ENCODE data around the gene ADCY1.

Gene ADCY1

DNA sequence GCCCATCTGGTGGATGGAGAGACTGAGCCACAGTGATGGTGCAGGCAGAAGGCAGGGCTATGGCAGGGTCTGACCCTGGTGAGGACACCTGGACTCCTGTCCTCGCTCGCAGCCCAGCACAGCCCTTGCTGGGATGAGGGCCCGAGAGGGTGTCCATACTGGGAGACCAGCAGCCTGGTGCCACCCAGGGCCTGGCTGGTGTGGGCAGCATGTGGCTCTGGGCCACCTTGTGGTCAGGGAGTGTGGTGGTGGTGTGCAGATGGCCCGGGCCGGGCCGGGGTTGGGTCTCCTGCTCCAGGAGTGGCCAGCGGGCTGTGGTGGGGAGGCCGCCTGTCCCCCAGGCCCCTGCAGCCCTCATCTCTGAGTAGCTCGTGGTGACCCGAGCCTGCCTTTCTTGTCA, 14.9 kb downstream of the ADCY1 start:
- Histone ChIP-seq H3K79me2 (ENCODE audit: low read length) (no peaks in the 10 kb centered on the region), H2AFZ (ENCODE audit: low read depth, low read length) (no peak overlapping the region), H3K4me3 (ENCODE audit: low read length) (no peak overlapping the region), H3K27ac (ENCODE audit: low read length) (no peak overlapping the region), H3K4me1 (ENCODE audit: low read length) (no peaks in the 10 kb centered on the region), H3K9me3 (ENCODE audit: insufficient read depth, low read length) (no peaks in the 10 kb centered on the region), H3K36me3 (replicated peaks; ENCODE audit: low read depth, low read length) (no peaks in the 10 kb centered on the region), H3K4me2 (ENCODE audit: low read length) (no peak overlapping the region), H4K20me1 (ENCODE audit: insufficient read depth, low read length) (no peaks in the 10 kb centered on the region), H3K9ac (ENCODE audit: low read length) (no peak overlapping the region), H3K27me3 (ENCODE audit: low read depth, low read length) (no peaks in the 10 kb centered on the region)
- no peak for TF ChIP-seq EZH2phosphoT487 (IDR thresholded peaks at IDR 0.05; ENCODE audit: low read depth)
- no peak for TF ChIP-seq CTCF (IDR thresholded peaks at IDR 0.05; ENCODE audit: low read depth, low read length)

DNA sequence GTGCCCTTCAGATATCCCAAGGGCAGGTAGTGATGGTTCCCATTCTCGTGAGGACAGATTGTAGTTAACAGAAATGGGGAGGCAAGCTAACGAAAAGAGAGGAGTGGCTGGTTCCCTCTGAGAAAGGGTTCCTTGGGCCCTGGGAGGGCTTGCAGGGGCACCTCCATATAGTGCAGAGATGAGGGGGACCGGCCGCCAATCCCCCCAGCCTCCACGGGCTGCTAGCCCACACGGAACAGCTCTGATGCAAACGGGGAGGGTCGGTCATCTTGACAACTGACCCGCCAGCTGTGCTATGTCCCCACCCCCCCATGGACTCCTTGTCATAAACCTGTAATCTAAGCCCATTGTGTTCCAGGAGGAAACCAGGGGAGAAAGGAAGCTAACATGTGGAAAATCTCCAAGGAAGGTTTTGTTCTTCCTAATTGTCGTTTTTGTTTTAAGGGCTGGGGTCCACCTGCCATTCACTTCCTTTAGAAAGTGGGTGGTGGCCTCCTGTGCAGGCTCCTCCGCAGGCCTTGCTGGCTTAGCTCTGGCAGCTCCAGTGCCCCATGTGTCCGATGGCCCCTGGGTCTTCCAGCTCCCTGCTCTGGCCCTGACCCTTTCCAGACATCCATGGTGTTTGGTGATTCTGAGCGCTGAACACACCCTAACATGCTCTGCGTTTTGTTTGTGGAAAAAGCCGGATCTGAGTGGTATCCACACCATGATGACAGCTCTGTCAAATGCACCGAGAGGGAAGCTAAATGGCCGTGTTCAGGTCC, 15.9 kb downstream of the ADCY1 start:
- Histone ChIP-seq H3K4me3 (ENCODE audit: low read length) (no peak overlapping the region), H3K79me2 (ENCODE audit: low read length) (no peaks in the 10 kb centered on the region), H3K9me3 (ENCODE audit: insufficient read depth, low read length) (no peaks in the 10 kb centered on the region), H4K20me1 (ENCODE audit: insufficient read depth, low read length) (no peaks in the 10 kb centered on the region), H3K36me3 (replicated peaks; ENCODE audit: low read depth, low read length) (no peaks in the 10 kb centered on the region), H3K27me3 (ENCODE audit: low read depth, low read length) (no peaks in the 10 kb centered on the region), H3K4me1 (ENCODE audit: low read length) (no peaks in the 10 kb centered on the region), H2AFZ (ENCODE audit: low read depth, low read length) (no peak overlapping the region), H3K4me2 (ENCODE audit: low read length) (no peak overlapping the region), H3K27ac (ENCODE audit: low read length) (no peak overlapping the region), H3K9ac (ENCODE audit: low read length) (no peak overlapping the region)
- TF ChIP-seq CTCF (IDR thresholded peaks at IDR 0.05; ENCODE audit: low read depth, low read length) (no peak), EZH2phosphoT487 (IDR thresholded peaks at IDR 0.05; ENCODE audit: low read depth) (no peak)

- Histone ChIP-seq H3K4me3 (ENCODE audit: low read length) (no peak overlapping the region), H3K79me2 (ENCODE audit: low read length) (no peaks in the 10 kb centered on the region), H3K9me3 (ENCODE audit: insufficient read depth, low read length) (no peaks in the 10 kb centered on the region), H4K20me1 (ENCODE audit: insufficient read depth, low read length) (no peaks in the 10 kb centered on the region), H3K27ac (ENCODE audit: low read length) (no peak overlapping the region), H3K4me1 (ENCODE audit: low read length) (no peaks in the 10 kb centered on the region), H3K9ac (ENCODE audit: low read length) (no peak overlapping the region), H3K4me2 (ENCODE audit: low read length) (no peak overlapping the region), H3K36me3 (replicated peaks; ENCODE audit: low read depth, low read length) (no peaks in the 10 kb centered on the region), H2AFZ (ENCODE audit: low read depth, low read length) (no peak overlapping the region), H3K27me3 (ENCODE audit: low read depth, low read length) (no peaks in the 10 kb centered on the region)
- TF ChIP-seq CTCF (IDR thresholded peaks at IDR 0.05; ENCODE audit: low read depth, low read length) = no peak
- TF ChIP-seq EZH2phosphoT487 (IDR thresholded peaks at IDR 0.05; ENCODE audit: low read depth) = no peak
These were observed 16.5 kb downstream of the ADCY1 start for GRCh38 chr7:45590679-45591057.

GRCh38 chr7:45591101-45591906, 17.1 kb downstream of the ADCY1 start:
- no peaks in the 10 kb centered on the region for H3K4me1 ChIP-seq (ENCODE audit: low read length)
- no peaks in the 10 kb centered on the region for H3K9me3 ChIP-seq (ENCODE audit: insufficient read depth, low read length)
- H3K4me2 ChIP-seq (ENCODE audit: low read length) = no peak overlapping the region
- no peak overlapping the region for H2AFZ ChIP-seq (ENCODE audit: low read depth, low read length)
- TF ChIP-seq CTCF (IDR thresholded peaks at IDR 0.05; ENCODE audit: low read depth, low read length) = no peak
- no peak for TF ChIP-seq EZH2phosphoT487 (IDR thresholded peaks at IDR 0.05; ENCODE audit: low read depth)
- H3K36me3 ChIP-seq (replicated peaks; ENCODE audit: low read depth, low read length) = no peaks in the 10 kb centered on the region
- H3K27ac ChIP-seq (ENCODE audit: low read length) = no peak overlapping the region
- H4K20me1 ChIP-seq (ENCODE audit: insufficient read depth, low read length) = no peaks in the 10 kb centered on the region
- no peak overlapping the region for H3K9ac ChIP-seq (ENCODE audit: low read length)
- H3K4me3 ChIP-seq (ENCODE audit: low read length) = no peak overlapping the region
- no peaks in the 10 kb centered on the region for H3K27me3 ChIP-seq (ENCODE audit: low read depth, low read length)
- H3K79me2 ChIP-seq (ENCODE audit: low read length) = no peaks in the 10 kb centered on the region

Measured in OCI-LY3 (cell line).